Uterus (tissue), 2 donors: ENCODE measurements around the gene CEACAM18.

Source experiments
- POLR2A ChIP-seq, 2 donors: fragments of 450-650 bp; IDR thresholded peaks; one replicate each; pipeline ENCODE4 v1.6.1; 2016; ENCODE audit warnings: antibody characterized with exemption in 2 of 2, mild to moderate bottlenecking in 1 of 2, moderate library complexity in 1 of 2
- TF ChIP-seq, protein P1 (sequence below), 4 experiments: fragments of 200-600 bp in 2 of 4; fragments of 450-650 bp in 2 of 4; sonication (generic) in 2 of 4; IDR thresholded peaks; one replicate each; pipeline ENCODE4 v1.5.1; 2016 to 2019; ENCODE audit warnings: antibody characterized with exemption in 4 of 4, mild to moderate bottlenecking in 2 of 4, moderate library complexity in 1 of 4

DNA sequence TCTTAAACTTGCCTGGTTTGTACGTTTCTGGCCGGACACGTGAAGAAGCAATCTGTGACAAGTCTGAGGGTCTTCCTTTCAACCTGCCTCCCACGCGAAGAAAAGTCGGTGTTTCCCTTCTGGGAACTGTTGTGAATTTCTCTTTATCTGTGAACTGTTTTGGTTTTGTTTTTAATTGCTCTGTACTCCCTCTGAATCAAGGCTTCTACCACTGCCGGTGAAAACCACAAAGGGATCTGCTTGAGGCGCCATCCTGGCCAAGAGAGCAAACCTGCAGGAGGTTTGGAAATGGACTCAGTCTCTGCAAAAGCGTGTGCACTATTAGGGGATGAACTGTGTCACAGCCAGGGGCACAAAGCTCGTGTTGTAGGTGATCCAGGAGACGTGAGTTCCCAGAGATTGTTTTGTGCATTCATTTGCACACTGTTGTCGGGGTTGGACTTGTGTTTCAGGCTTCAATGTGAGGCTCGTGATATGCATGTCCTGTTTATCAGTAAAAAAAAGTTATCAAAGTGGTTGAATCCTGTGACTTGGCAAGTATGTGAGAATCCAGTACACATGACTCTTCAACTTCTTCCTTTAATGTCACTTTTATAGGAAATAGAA is 29.8 kb upstream of the CEACAM18 start:
- TF ChIP-seq, protein P1, sequence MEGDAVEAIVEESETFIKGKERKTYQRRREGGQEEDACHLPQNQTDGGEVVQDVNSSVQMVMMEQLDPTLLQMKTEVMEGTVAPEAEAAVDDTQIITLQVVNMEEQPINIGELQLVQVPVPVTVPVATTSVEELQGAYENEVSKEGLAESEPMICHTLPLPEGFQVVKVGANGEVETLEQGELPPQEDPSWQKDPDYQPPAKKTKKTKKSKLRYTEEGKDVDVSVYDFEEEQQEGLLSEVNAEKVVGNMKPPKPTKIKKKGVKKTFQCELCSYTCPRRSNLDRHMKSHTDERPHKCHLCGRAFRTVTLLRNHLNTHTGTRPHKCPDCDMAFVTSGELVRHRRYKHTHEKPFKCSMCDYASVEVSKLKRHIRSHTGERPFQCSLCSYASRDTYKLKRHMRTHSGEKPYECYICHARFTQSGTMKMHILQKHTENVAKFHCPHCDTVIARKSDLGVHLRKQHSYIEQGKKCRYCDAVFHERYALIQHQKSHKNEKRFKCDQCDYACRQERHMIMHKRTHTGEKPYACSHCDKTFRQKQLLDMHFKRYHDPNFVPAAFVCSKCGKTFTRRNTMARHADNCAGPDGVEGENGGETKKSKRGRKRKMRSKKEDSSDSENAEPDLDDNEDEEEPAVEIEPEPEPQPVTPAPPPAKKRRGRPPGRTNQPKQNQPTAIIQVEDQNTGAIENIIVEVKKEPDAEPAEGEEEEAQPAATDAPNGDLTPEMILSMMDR (IDR thresholded peaks at IDR 0.05) = no peak
- no peak for TF ChIP-seq POLR2A (IDR thresholded peaks at IDR 0.05)
